OCI-LY1 (cell line): ENCODE data around the gene ADA.
A peak's percentile ranks its signal among the peaks of the same experiment; 100 is the strongest.

Experiments
- H2AFZ ChIP-seq: fragments of 200-600 bp; sonication (generic), shearing (Covaris generic); 2 replicates; pipeline ENCODE4 v1.6.0; 2014; ENCODE audit warnings: antibody characterized with exemption, mild to moderate bottlenecking, low read length
- H3F3A ChIP-seq: fragments of 200-600 bp; sonication (generic), shearing (Covaris generic); 2 replicates; pipeline ENCODE4 v1.6.0; 2014; ENCODE audit warnings: mild to moderate bottlenecking, antibody characterized with exemption, low read length, moderate library complexity; ENCODE audit not compliant: insufficient read depth
- H3K27ac ChIP-seq: fragments of 200-600 bp; sonication (generic); 2 replicates; pipeline ENCODE4 v1.5.1; 2014; ENCODE audit warnings: low read length, mixed run types, mild to moderate bottlenecking, low read depth; ENCODE audit not compliant: poor library complexity, severe bottlenecking
- H3K27me3 ChIP-seq: fragments of 200-600 bp; sonication (generic); 2 replicates; pipeline ENCODE4 v1.6.0; 2014; ENCODE audit warnings: antibody characterized with exemption, mild to moderate bottlenecking, low read length, moderate library complexity; ENCODE audit not compliant: insufficient read depth
- H3K36me3 ChIP-seq: fragments of 200-600 bp; sonication (generic); 2 replicates; pipeline ENCODE4 v1.6.1; 2014; ENCODE audit warnings: mild to moderate bottlenecking, antibody characterized with exemption, low read length, moderate library complexity, mixed read lengths; ENCODE audit not compliant: insufficient read depth
- H3K4me1 ChIP-seq: fragments of 200-600 bp; sonication (generic); 2 replicates; pipeline ENCODE4 v1.5.1; 2014; ENCODE audit warnings: mild to moderate bottlenecking, low read length, moderate library complexity; ENCODE audit not compliant: insufficient read depth, severe bottlenecking
- H3K4me2 ChIP-seq: fragments of 200-600 bp; sonication (generic), shearing (Covaris generic); 2 replicates; pipeline ENCODE4 v1.6.1; 2014; ENCODE audit warnings: low read length
- H3K4me3 ChIP-seq: fragments of 200-600 bp; sonication (generic); 2 replicates; pipeline ENCODE4 v1.5.1; 2014; ENCODE audit warnings: low read length, low read depth, mild to moderate bottlenecking, mixed read lengths; ENCODE audit not compliant: poor library complexity, severe bottlenecking
- H3K79me2 ChIP-seq: fragments of 200-600 bp; shearing (Covaris generic); 2 replicates; pipeline ENCODE4 v1.6.1; 2016; ENCODE audit warnings: mixed run types, low read length, mixed read lengths; ENCODE audit not compliant: insufficient read depth
- H3K9ac ChIP-seq: fragments of 200-600 bp; sonication (generic), shearing (Covaris generic); 2 replicates; pipeline ENCODE4 v1.6.1; 2014; ENCODE audit warnings: mild to moderate bottlenecking, low read length, mixed read lengths
- H3K9me2 ChIP-seq: fragments of 200-600 bp; sonication (generic), shearing (Covaris generic); 2 replicates; pipeline ENCODE4 v1.6.1; 2014; ENCODE audit warnings: low read depth, mild to moderate bottlenecking, low read length, mixed read lengths
- H3K9me3 ChIP-seq: fragments of 200-600 bp; shearing (Covaris generic); 2 replicates; pipeline ENCODE4 v1.6.1; 2014; ENCODE audit warnings: low read length, mixed read lengths
- H4K20me1 ChIP-seq: fragments of 200-600 bp; sonication (generic), shearing (Covaris generic); 2 replicates; pipeline ENCODE4 v1.6.0; 2016; ENCODE audit warnings: mild to moderate bottlenecking, low read length; ENCODE audit not compliant: insufficient read depth
- EZH2 ChIP-seq: fragments of 200-600 bp; sonication (generic), shearing (Covaris generic); IDR thresholded peaks from 2 replicates; pipeline ENCODE4 v1.8.0; 2017; ENCODE audit warnings: borderline replicate concordance, mixed run types, mild to moderate bottlenecking, antibody characterized with exemption, low read length, moderate library complexity, mixed read lengths
- TF ChIP-seq, protein P1 (sequence below): fragments of 200-600 bp; sonication (generic), shearing (Covaris generic); IDR thresholded peaks from 2 replicates; pipeline ENCODE4 v1.5.1; 2017; ENCODE audit warnings: mild to moderate bottlenecking, antibody characterized with exemption, low read length, moderate library complexity, mixed read lengths

ADA gene

DNA sequence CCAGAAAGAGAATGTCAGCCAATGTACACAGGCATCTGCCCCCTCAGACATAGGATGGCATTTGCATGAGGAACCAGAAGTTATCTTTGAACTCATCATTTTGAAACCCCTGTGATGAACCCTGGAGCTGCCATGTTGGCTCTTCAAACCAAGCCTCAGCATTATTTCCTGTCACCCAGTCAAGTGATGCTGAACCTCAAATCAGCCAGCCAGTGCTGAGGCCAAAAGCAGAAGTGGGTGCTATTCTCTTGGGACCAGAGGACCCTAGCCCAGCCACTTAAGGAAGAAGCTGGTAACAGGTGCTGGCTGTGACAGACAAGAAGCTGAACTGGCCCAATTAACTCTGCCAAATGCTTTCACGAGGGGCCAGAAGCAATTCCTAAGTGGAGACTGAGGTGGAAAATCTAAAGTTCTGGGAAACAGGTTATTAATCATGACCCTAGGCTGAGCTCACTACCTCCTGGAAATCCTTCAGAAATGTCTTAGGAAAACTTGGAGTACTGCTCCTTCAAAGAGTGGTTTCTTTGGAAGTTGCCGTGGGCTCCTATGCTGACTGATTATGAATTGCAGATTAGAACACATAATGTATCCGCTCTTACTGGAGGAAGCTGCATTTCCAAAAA lies 65.1 kb downstream of the ADA start:
- Histone ChIP-seq H2AFZ (no peak overlapping the region), H3K4me1 (peaks cover 84% of the 10 kb centered on the region), H3K27me3 (no peaks in the 10 kb centered on the region), H3K27ac (peak overlapping the region; percentile 98), H3K4me3 (peak overlapping the region; percentile 45), H3K36me3 (peaks cover 15% of the 10 kb centered on the region), H3K79me2 (no peaks in the 10 kb centered on the region), H3K9me3 (no peaks in the 10 kb centered on the region), H4K20me1 (no peaks in the 10 kb centered on the region), H3K4me2 (peak overlapping the region; percentile 77), H3F3A (peaks cover 6% of the 10 kb centered on the region; the same call in 1 of the 2 replicates), H3K9me2 (no peaks in the 10 kb centered on the region), H3K9ac (peak overlapping the region; percentile 67)
- TF ChIP-seq, protein P1, sequence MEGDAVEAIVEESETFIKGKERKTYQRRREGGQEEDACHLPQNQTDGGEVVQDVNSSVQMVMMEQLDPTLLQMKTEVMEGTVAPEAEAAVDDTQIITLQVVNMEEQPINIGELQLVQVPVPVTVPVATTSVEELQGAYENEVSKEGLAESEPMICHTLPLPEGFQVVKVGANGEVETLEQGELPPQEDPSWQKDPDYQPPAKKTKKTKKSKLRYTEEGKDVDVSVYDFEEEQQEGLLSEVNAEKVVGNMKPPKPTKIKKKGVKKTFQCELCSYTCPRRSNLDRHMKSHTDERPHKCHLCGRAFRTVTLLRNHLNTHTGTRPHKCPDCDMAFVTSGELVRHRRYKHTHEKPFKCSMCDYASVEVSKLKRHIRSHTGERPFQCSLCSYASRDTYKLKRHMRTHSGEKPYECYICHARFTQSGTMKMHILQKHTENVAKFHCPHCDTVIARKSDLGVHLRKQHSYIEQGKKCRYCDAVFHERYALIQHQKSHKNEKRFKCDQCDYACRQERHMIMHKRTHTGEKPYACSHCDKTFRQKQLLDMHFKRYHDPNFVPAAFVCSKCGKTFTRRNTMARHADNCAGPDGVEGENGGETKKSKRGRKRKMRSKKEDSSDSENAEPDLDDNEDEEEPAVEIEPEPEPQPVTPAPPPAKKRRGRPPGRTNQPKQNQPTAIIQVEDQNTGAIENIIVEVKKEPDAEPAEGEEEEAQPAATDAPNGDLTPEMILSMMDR: no peak
- TF ChIP-seq EZH2: no peak

DNA sequence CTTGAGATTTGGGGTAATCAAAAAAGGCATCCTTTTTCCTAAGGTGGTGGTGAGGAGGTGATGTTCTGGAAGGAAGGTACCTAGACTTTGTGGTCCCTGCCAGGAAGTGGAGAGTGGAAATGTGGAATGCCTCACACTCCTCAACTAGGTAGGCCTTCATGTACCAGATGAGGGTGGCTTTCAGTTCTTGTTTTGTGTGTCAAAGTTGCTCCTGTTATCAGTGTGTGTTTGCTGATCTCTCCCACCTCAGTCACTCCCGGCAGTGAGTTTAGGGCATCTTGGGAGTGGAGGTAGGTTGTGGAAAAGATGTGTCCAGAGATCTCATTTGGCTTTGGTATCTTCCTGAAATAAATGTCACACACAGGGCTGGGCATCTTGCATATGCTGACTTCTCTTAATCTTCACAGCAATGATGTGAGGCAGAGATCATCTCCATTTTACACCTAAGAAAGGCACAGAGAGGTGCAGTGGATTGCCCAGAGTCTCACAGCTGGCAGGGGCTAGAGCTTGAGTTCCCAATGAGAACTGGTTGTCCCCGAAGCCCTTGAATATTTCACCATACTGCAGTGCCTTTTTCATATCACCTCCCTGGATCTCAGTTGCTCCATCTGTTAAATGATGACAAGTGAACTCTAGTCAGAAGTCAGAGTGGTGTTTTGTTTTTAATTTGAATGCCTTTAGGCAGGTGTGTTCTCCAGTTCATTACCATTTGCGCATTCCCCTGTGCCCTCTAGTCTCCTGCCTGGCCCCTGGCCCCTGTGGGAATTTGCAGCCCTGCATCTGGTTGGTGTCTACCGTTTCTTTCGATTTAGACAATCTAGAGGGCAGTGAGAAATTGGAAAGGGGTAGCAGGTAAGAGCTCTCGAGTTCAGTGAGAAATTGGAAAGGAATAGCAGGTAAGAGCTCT lies 66.2 kb downstream of the ADA start:
- Histone ChIP-seq H3K27me3 (no peaks in the 10 kb centered on the region), H4K20me1 (no peaks in the 10 kb centered on the region), H2AFZ (no peak overlapping the region), H3K4me1 (peaks cover 86% of the 10 kb centered on the region), H3K9me2 (no peaks in the 10 kb centered on the region), H3K9me3 (no peaks in the 10 kb centered on the region), H3F3A (peaks cover 6% of the 10 kb centered on the region; the same call in 1 of the 2 replicates), H3K4me2 (peak overlapping the region; percentile 77), H3K36me3 (peaks cover 6% of the 10 kb centered on the region), H3K27ac (peak overlapping the region; percentile 98), H3K79me2 (no peaks in the 10 kb centered on the region), H3K4me3 (peak overlapping the region; percentile 45), H3K9ac (peak overlapping the region; percentile 67)
- no peak for TF ChIP-seq EZH2
- TF ChIP-seq, protein P1: no peak

DNA sequence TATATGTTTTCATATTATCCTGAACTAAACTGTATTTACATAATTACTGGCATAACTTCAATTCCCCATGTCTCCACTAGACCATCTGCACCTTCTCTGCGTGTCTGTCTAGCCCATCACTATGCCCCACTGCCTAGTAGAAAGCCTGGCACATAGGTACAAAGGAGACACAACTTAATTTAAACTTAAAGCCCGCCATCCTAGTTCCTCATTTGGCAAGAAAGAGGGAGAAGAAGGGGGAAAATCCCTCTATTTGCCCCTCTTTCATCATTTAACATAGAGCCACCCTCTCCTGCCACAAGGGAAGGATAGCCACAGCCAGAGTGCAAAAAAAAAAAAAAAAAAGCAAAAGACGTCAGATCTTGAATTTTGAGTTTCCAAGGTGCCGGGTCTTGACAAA lies 67.3 kb downstream of the ADA start:
- Histone ChIP-seq H3K9me3 (no peaks in the 10 kb centered on the region), H3F3A (peaks cover 6% of the 10 kb centered on the region; the same call in 1 of the 2 replicates), H3K9me2 (no peaks in the 10 kb centered on the region), H3K9ac (peak overlapping the region; percentile 67), H3K4me3 (peak overlapping the region; percentile 45), H4K20me1 (no peaks in the 10 kb centered on the region), H3K79me2 (no peaks in the 10 kb centered on the region), H3K27ac (peak overlapping the region; percentile 98), H2AFZ (no peak overlapping the region), H3K27me3 (no peaks in the 10 kb centered on the region), H3K4me1 (peaks cover 97% of the 10 kb centered on the region), H3K36me3 (no peaks in the 10 kb centered on the region), H3K4me2 (peak overlapping the region; percentile 77)
- TF ChIP-seq, protein P1: no peak
- no peak for TF ChIP-seq EZH2
